BLaER1 treated with 17β-estradiol and CSF1 and Interleukin-3, amounts not matched to agents 10 nM and 100 nM (cell line): Measurements from ENCODE around the gene IL2RA.

Experiments
- H3K27ac ChIP-seq, 11 experiments: shearing (Covaris generic); formaldehyde crosslinking; 2 replicates each; pipeline ENCODE4 v1.8.1; 2022
- H3K27me3 ChIP-seq, 11 experiments: shearing (Covaris generic); formaldehyde crosslinking; 2 replicates each; pipeline ENCODE4 v1.8.1; 2022
- H3K36me3 ChIP-seq, 11 experiments: shearing (Covaris generic); formaldehyde crosslinking; 2 replicates each; pipeline ENCODE4 v1.8.1; 2022
- H3K4me1 ChIP-seq, 10 experiments: shearing (Covaris generic); formaldehyde crosslinking; 2 replicates each; pipeline ENCODE4 v1.8.1; 2022
- H3K4me2 ChIP-seq, 11 experiments: shearing (Covaris generic); formaldehyde crosslinking; 2 replicates each; pipeline ENCODE4 v1.8.1; 2022
- H3K4me3 ChIP-seq, 10 experiments: shearing (Covaris generic); formaldehyde crosslinking; 2 replicates each; pipeline ENCODE4 v1.8.1; 2022
- H3K9ac ChIP-seq, 11 experiments: shearing (Covaris generic); formaldehyde crosslinking; 2 replicates each; pipeline ENCODE4 v1.8.1; 2022
- H3K9me3 ChIP-seq, 11 experiments: shearing (Covaris generic); formaldehyde crosslinking; replicated peaks in 1 of 11; 2 replicates each; pipeline ENCODE4 v1.8.1; 2022
- H4K20me1 ChIP-seq, 11 experiments: shearing (Covaris generic); formaldehyde crosslinking; 2 replicates each; pipeline ENCODE4 v1.8.1; 2022
- Cebpa-rat ChIP-seq, 11 experiments: shearing (Covaris generic); IDR thresholded peaks; 2 replicates each; pipeline ENCODE4 v1.8.1; 2022

IL2RA gene

DNA sequence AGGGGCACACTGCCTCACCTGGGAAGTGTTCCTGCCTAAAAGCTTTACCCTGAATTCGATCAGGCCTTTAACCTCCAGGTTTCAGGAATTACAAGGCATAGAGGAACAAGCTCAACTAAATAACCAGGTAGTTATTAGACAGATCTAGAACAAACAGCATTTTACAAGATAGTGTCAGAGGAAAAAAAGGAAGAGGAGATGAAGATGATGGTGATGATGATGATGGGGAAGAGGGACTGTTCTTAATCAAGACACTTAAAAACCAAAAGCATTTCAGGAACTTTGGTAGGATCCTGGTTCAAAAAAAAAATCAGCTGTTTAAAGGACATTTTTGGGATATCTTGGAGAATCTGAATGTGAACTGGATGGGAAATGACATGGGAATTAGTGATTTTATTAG, 38.2 kb upstream of the IL2RA start:
- Histone ChIP-seq H3K27ac (no peak overlapping the region), H3K9ac (peak overlapping the region in 1 of 11 experiments; percentile 1; a peak in 1 of 22 replicates), H3K4me1 (peaks cover 0 to 9% (median 0%) of the 10 kb centered on the region in 10 experiments; a peak in 6 of 20 replicates), H3K4me3 (no peak overlapping the region), H3K4me2 (no peak overlapping the region), H3K27me3 (no peaks in the 10 kb centered on the region), H3K36me3 (peaks cover 85 to 100% (median 92%) of the 10 kb centered on the region in 11 experiments), H4K20me1 (peaks cover 78 to 100% (median 98%) of the 10 kb centered on the region in 11 experiments), H3K9me3 (no peaks in the 10 kb centered on the region)
- no peak for TF ChIP-seq Cebpa-rat (IDR thresholded peaks at IDR 0.05)

DNA sequence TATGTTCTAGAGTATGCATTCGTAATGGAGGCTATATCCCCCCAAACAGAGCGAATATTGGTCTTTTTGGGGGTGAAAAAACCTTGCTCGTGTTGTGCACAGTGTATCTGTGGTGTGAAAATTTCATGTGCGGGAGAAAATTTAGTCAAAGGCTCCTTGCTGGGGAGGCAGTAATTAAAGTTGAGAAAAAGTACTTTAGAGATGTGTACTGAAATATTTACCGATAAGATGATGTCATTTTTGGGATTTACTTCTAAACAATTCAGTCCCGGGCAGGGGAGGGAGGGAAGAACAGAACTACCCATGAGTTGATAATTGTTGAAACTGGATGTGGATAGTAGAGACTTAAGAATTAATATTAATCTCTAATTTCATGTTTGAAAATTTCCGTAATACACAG, 36.0 kb upstream of the IL2RA start:
- H4K20me1 ChIP-seq = peaks cover 85 to 100% (median 98%) of the 10 kb centered on the region in 11 experiments
- no peaks in the 10 kb centered on the region for H3K9me3 ChIP-seq
- peaks cover 2 to 29% (median 12%) of the 10 kb centered on the region in 10 experiments; a peak in 18 of 20 replicates for H3K4me1 ChIP-seq
- H3K4me3 ChIP-seq = no peak overlapping the region
- H3K27me3 ChIP-seq = no peaks in the 10 kb centered on the region
- TF ChIP-seq Cebpa-rat (IDR thresholded peaks at IDR 0.05) = no peak
- no peak overlapping the region for H3K9ac ChIP-seq
- peaks cover 65 to 97% (median 82%) of the 10 kb centered on the region in 11 experiments for H3K36me3 ChIP-seq
- H3K4me2 ChIP-seq = no peak overlapping the region
- H3K27ac ChIP-seq = no peak overlapping the region

GRCh38 chr10:6097063-6097462, 34.9 kb upstream of the IL2RA start:
- TF ChIP-seq Cebpa-rat (IDR thresholded peaks at IDR 0.05) = no peak
- Histone ChIP-seq H3K27ac (no peak overlapping the region), H3K9ac (peak overlapping the region in 1 of 11 experiments; percentile 7; a peak in 1 of 22 replicates), H3K4me2 (no peak overlapping the region), H3K9me3 (no peaks in the 10 kb centered on the region), H3K4me1 (peaks cover 13 to 40% (median 23%) of the 10 kb centered on the region in 10 experiments), H4K20me1 (peaks cover 90 to 100% (median 99%) of the 10 kb centered on the region in 11 experiments), H3K4me3 (no peak overlapping the region), H3K27me3 (no peaks in the 10 kb centered on the region), H3K36me3 (peaks cover 54 to 93% (median 71%) of the 10 kb centered on the region in 11 experiments)

DNA sequence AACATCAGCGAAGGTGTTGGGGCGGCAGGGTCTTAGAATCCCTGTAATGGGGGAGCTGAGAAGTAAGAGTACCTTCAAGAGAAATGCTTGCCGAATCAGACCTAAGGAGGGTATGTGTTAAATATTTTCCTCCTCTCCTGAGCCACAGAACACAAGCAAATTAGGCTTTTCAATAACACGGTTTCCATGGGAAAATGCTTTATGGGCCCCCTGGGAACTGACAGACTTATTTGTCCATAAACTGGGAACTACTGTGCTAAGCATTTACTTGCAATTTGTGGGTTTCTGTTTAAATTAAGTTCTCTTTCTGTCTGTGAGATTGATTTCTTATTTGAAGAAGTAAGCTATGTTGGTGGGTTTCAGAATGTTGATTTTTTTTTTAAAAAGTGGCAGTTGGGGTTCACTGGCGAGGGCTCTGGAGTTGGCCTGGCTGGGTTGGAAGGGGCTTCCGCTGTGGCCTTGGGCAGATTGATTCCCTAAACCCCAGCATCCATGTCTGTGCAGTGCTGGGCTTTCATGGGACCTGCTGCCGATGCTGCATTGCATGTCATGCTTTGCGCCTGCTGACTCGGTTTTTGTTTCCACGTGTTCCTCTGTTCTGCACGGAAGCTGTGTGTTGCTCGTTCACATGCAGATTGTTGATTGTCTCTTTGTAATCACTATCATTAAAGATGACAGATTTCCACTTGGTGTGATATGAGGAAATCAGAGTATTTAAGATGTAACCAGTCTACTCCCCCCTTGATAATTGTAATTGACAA, 33.8 kb upstream of the IL2RA start:
- peak overlapping the region in 1 of 11 experiments; percentile 42; a peak in 1 of 22 replicates for H3K4me2 ChIP-seq
- H3K9ac ChIP-seq = peak overlapping the region in 4 of 11 experiments; percentile 13 to 39 (median 19); a peak in 3 of 22 replicates
- peak overlapping the region in 1 of 11 experiments; percentile 5; a peak in 1 of 22 replicates for H3K27ac ChIP-seq
- H3K4me3 ChIP-seq = no peak overlapping the region
- H3K27me3 ChIP-seq = no peaks in the 10 kb centered on the region
- H3K4me1 ChIP-seq = peaks cover 24 to 51% (median 34%) of the 10 kb centered on the region in 10 experiments
- TF ChIP-seq Cebpa-rat (IDR thresholded peaks at IDR 0.05) = no peak
- peaks cover 44 to 83% (median 60%) of the 10 kb centered on the region in 11 experiments for H3K36me3 ChIP-seq
- H4K20me1 ChIP-seq = peaks cover 94 to 100% (median 100%) of the 10 kb centered on the region in 11 experiments
- H3K9me3 ChIP-seq = no peaks in the 10 kb centered on the region

- Histone ChIP-seq H3K9me3 (no peaks in the 10 kb centered on the region), H3K4me1 (peaks cover 40 to 69% (median 49%) of the 10 kb centered on the region in 10 experiments), H3K27ac (no peak overlapping the region), H4K20me1 (peaks cover 83 to 89% (median 87%) of the 10 kb centered on the region in 11 experiments), H3K27me3 (no peaks in the 10 kb centered on the region), H3K36me3 (peaks cover 11 to 50% (median 27%) of the 10 kb centered on the region in 11 experiments), H3K9ac (peak overlapping the region in 2 of 11 experiments; percentile 1 to 20; a peak in 2 of 22 replicates), H3K4me2 (peak overlapping the region; percentile 9 to 98 (median 84); a peak in 20 of 22 replicates), H3K4me3 (no peak overlapping the region)
- no peak for TF ChIP-seq Cebpa-rat (IDR thresholded peaks at IDR 0.05)
These were observed 30.6 kb upstream of the IL2RA start for GRCh38 chr10:6092731-6093130.

- Histone ChIP-seq H3K4me2 (peak overlapping the region; percentile 64 to 98 (median 90)), H4K20me1 (peaks cover 72 to 78% (median 76%) of the 10 kb centered on the region in 11 experiments), H3K9me3 (no peaks in the 10 kb centered on the region), H3K9ac (peak overlapping the region in 8 of 11 experiments; percentile 2 to 48 (median 22); a peak in 8 of 22 replicates), H3K36me3 (peaks cover under 1 to 39% (median 16%) of the 10 kb centered on the region in 11 experiments; a peak in 19 of 22 replicates), H3K27ac (peak overlapping the region in 2 of 11 experiments; percentile 25; a peak in 4 of 22 replicates), H3K4me3 (peak overlapping the region in 5 of 10 experiments; percentile 6 to 39 (median 16); a peak in 5 of 20 replicates), H3K27me3 (no peaks in the 10 kb centered on the region), H3K4me1 (peaks cover 44 to 74% (median 54%) of the 10 kb centered on the region in 10 experiments)
- no peak for TF ChIP-seq Cebpa-rat (IDR thresholded peaks at IDR 0.05)
These were observed 29.5 kb upstream of the IL2RA start for GRCh38 chr10:6091630-6092029.

DNA sequence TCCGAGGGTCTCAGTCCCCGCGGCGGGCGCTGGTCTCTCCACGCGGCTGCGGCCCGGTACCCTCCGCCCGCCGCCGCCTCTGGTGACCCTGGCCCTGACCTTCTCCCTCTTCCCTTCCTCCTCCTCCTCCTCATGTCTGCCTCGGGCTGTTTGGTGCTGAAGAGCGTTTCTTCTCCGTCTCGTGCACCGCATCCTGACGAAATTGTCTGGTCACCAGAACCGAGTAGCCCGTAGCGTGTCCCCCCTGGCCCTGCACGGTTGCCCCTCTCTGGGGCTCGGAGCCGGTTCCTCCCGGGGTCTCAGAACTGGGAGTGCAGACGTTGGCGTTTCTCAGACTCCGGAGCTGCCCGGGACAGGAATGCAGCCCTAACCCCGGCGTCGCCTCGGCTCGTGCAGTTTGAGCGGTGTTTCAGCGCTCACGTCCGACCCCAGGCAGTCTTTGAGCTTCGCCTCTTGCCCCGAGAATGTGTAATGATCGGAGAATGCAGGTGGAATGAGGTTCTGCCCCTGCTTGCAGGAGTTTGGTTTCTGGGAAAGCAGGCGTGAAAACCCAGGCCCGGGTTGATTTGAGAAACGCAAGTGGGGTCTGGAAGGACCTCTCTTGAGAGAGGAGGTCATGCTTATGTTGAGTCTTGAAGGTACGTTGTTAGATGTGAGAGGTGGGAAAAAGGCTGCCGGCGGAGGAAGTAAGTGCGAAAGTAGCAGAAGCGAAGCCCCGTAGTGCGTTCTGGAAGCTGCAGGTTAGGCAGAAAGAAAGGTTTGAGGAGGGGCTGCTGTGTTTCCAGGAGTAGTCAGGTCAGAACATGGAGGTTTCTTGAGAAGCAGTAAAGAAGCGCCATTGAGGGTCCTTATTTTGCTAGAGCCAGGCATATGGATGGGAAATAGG, 27.4 kb upstream of the IL2RA start:
- Histone ChIP-seq H3K4me3 (peak overlapping the region; percentile 87 to 99 (median 94)), H3K9ac (peak overlapping the region; percentile 94 to 100 (median 99)), H3K4me2 (peak overlapping the region; percentile 84 to 98 (median 91)), H4K20me1 (peaks cover 51 to 57% (median 56%) of the 10 kb centered on the region in 11 experiments), H3K9me3 (no peaks in the 10 kb centered on the region), H3K4me1 (peaks cover 50 to 67% (median 57%) of the 10 kb centered on the region in 10 experiments), H3K27ac (peak overlapping the region; percentile 92 to 99 (median 96)), H3K27me3 (no peaks in the 10 kb centered on the region), H3K36me3 (peaks cover 0 to 18% (median 6%) of the 10 kb centered on the region in 11 experiments; a peak in 9 of 22 replicates)
- TF ChIP-seq Cebpa-rat (IDR thresholded peaks at IDR 0.05) = no peak

GRCh38 chr10:6088721-6089333, 26.7 kb upstream of the IL2RA start, which contains the start of gene RBM17:
Gene RBM17, plus strand, starts transcription at chr10:6089034. Its CDS starts 8,032 bp downstream, at chr10:6097066.
- Histone ChIP-seq H3K4me3 (peak within 1 kb of the TSS; percentile 87 to 99 (median 94)), H3K9ac (peak within 1 kb of the TSS; percentile 94 to 100 (median 99)), H3K4me2 (peak within 1 kb of the TSS; percentile 84 to 98 (median 91)), H3K4me1 (peaks cover 51 to 64% (median 58%) of the 10 kb centered on the region in 10 experiments), H3K9me3 (no peaks in the 10 kb centered on the region), H3K36me3 (peaks cover 0 to 13% (median 0%) of the 10 kb centered on the region in 11 experiments; a peak in 7 of 22 replicates), H3K27ac (peak within 1 kb of the TSS; percentile 92 to 99 (median 96)), H3K27me3 (no peaks in the 10 kb centered on the region), H4K20me1 (peaks cover 44 to 50% (median 48%) of the 10 kb centered on the region in 11 experiments; a peak in 21 of 22 replicates)
- TF ChIP-seq Cebpa-rat (IDR thresholded peaks at IDR 0.05) = no peak
